Fibroblast of skin of right biceps (primary cell): ENCODE data around the gene SNAP25.

Experiments used
- DNase-seq: peaks from one replicate; pipeline ENCODE4 v3.0.0-alpha.2; 2013

The SNAP25 gene

GRCh38 chr20:10338426-10339180 lies 120.0 kb downstream of the SNAP25 start:
- no peak for DNase-seq

- DNase-seq: no peak
Measured at GRCh38 chr20:10339609-10340008, 121.0 kb downstream of the SNAP25 start.

DNA sequence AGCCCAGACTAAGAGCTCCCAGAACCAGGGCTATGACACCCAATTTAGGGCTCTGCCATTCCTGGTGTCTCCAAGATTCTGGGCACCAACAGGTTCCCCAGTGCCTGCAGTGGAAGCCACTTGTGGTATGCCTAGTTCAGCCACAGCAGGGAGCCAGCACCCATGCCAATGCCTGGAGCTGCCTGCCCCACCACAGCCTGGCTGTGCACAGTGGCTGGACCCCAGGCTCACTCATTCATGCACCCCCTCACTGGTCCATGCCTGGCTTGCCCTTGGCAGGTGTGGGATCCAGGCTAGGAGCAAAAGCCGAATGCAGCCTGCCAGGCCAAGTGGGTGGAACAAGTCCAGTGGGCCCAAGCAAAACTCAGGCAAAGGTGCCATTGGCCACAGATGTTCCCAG lies 123.5 kb downstream of the SNAP25 start:
- DNase-seq: no peak

DNA sequence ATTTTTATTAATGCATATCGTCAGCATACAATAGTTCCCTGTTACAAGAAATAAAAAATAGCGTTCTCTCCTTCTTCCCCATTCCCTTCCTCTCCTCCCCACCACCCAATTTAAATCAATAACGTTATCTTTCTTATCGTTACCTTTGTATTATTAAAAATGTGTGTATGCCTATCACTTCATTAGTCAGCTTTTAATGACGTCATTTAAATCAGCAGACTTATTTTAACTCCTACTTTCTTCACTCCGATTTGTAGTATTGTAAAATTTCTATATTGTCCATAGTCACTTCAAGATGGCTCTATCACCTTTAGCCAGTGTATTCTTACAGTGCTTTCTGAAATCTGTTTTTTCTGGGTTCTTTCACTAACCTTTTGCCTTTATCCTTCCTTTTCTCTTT lies 126.3 kb downstream of the SNAP25 start:
- no peak for DNase-seq

DNA sequence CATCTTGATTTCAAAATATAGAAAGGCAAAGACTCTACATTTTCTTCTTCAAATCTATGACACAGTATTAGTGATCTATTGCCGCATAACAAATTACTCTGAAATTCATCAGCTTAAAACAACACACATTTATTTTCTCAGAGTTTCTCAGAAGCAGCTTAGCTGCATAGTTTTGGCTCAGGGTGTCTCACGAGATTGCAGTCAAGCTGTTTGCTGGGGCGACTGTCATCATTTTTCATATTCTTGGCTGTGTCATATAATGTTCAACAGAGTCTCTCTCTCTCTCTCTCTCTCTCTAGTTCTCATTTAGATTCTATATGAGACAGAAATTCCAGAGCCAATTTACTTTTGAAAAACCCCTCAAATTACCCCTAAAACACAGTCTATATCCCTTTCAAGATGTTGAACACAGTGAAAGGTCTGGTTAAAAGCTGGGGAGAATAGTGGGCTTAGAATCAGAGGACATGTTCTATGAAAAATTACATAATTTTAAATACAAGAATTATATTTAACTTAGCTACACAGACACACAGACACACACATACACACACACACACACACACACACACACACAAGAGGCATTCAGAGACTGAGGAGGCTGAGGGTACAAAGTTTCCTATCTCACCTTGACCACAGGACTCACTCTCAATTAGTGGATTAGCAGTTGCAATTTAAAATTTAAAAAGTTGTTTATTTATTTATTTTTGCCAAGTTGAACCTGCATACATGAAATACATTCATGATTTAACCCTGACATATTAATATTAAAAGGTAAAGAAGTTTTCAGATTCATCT lies 128.7 kb downstream of the SNAP25 start:
- peak; percentile 74 for DNase-seq

GRCh38 chr20:10349118-10349517 lies 130.5 kb downstream of the SNAP25 start:
- no peak for DNase-seq

DNA sequence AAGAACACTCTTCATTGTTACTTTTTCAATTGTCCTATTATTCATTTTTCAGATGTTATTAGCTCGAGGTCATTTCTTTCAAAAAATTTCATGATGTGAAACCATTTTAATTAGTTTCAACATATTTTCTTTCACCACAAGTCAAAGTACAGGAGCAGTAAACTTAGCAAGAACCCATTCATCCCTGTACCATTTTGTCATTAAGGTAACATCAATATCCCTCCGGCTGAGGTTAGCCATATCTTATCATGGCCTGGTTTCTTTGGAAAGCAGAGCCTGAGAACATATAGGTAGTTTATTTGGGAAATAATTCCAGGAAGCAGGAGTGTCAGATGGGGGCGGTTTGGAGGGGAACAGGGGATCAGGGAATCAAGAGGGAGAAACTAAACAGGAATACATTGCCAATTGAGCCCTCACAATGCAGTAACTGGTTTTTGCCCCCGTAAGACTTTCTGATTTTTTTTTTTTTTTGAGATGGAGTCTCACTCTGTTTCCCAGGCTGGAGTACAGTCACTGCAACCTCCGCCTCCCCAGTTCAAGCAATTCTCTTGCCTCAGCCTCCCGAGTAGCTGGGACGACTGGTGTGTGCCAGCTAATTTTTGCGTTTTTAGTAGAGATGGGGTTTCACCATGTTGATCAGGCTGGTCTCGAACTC lies 131.7 kb downstream of the SNAP25 start:
- DNase-seq: no peak

DNA sequence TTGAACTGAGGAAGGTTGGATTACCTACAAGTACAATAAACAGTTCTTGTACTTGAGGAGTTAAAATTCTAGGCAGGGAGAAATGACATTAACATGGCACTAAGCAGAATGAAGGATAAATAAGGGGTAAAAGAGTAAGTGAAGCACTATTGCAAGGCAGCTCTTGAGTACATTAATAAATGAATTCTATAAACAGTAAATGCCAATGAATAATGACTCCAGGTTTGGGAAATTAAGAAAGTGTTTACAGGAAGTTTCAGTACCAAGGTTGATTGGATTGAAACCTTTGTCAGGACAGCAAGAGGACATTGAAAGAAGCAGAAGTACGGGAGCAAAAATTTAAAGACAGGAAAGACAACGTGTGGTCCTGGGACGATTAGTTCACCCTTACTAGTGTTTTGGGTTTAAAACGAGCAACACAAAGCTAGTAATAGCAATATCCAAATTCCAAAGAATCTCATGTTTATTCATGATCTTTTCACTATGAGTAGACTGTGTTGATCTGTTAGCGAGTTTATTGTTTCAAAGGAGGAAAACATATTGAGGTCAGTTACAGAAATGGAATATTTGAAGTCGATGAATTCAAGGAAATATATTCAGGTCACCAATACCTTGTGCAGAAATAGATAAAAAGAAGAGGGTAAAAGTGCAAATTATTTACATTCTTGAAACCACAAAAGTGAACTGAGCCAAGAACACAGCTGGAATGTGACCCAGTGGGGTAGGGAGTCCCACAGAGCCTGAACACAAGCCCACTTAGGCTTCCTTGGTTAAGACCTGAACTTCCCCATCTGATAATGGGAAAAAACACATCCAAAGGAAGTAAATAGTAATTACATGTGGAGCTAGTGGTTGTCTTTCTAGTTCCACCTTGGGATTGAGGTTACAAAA lies 134.5 kb downstream of the SNAP25 start:
- peak; percentile 20 for DNase-seq

- DNase-seq: no peak
Measured at GRCh38 chr20:10356628-10357027, 138.0 kb downstream of the SNAP25 start.
